Mucosa of rectum (tissue), 2 donors: ENCODE measurements around the gene MAP3K6.
"Not testable (repeated sequence)": the region's sequence is repeated elsewhere in the genome, so short reads cannot be mapped to it uniquely, and the experiment has no call there.

Source experiments
- H3K27ac ChIP-seq, 2 donors: one replicate each; pipeline ENCODE4 v1.7.0; 2013; ENCODE audit warnings: inconsistent platforms in 2 of 2, low read depth in 2 of 2, low read length in 2 of 2
- H3K27me3 ChIP-seq, 2 donors: one replicate each; pipeline ENCODE4 v1.7.0; 2013; ENCODE audit warnings: low read length in 2 of 2; ENCODE audit not compliant: control insufficient read depth in 2 of 2, insufficient read depth in 2 of 2
- H3K36me3 ChIP-seq, 2 donors: one replicate each; pipeline ENCODE4 v1.7.0; 2013; ENCODE audit warnings: low read length in 2 of 2; ENCODE audit not compliant: control insufficient read depth in 2 of 2, insufficient read depth in 2 of 2
- H3K4me1 ChIP-seq, 2 donors: one replicate each; pipeline ENCODE4 v1.7.0; 2013; ENCODE audit warnings: low read length in 2 of 2, mild to moderate bottlenecking in 1 of 2; ENCODE audit not compliant: control insufficient read depth in 2 of 2, insufficient read depth in 2 of 2
- H3K4me3 ChIP-seq, 2 donors: one replicate each; pipeline ENCODE4 v1.7.0; 2013; ENCODE audit warnings: low read length in 2 of 2
- H3K9ac ChIP-seq, 2 donors: one replicate each; pipeline ENCODE4 v1.7.0; 2013; ENCODE audit warnings: low read length in 2 of 2, low read depth in 1 of 2, mild to moderate bottlenecking in 1 of 2
- H3K9me3 ChIP-seq, 2 donors: one replicate each; pipeline ENCODE4 v1.7.0; 2013; ENCODE audit warnings: low read length in 2 of 2; ENCODE audit not compliant: control insufficient read depth in 2 of 2
- donor health status: healthy.
- donor health status: Normal muscosa, but diverticular disease.

Gene MAP3K6

DNA sequence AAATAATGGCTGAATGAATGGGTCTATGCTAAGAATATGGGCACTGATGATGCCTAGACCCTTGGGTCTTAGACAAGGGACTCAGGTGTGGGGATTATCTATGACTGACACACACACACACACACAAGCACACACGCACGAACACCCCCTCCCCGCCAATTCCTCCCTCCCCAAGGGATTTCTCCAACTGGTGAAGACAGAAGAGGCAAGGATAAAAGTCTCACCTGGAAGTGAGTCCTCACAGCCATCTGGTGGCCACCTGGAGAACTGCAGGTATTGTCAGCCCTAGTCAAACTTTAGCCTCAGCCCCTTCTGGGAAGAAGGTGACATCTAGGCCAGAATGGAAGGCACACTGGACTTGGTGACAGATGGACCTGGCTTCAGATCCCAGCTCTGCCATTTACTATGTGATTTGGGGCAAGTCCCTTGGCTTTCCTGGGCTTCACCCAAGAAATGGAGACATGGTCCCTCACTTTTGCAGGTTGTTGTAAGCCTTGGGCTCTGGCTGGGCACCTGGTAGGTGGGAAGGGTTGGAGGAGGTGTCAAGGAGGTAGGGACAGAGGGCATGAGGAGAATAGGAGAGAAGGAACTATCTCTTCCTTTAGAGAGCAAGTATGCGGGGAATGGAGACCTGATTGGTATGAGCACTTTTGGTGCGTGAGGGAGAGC, 21.7 kb upstream of the MAP3K6 start:
- H3K27ac ChIP-seq = no peak overlapping the region
- peaks cover 9 to 13% of the 10 kb centered on the region in 2 donors for H3K4me1 ChIP-seq
- H3K4me3 ChIP-seq = no peak overlapping the region
- H3K9me3 ChIP-seq = no peaks in the 10 kb centered on the region
- H3K36me3 ChIP-seq = no peaks in the 10 kb centered on the region
- H3K27me3 ChIP-seq = peaks cover 0 to 3% of the 10 kb centered on the region in 2 donors
- no peak overlapping the region for H3K9ac ChIP-seq

DNA sequence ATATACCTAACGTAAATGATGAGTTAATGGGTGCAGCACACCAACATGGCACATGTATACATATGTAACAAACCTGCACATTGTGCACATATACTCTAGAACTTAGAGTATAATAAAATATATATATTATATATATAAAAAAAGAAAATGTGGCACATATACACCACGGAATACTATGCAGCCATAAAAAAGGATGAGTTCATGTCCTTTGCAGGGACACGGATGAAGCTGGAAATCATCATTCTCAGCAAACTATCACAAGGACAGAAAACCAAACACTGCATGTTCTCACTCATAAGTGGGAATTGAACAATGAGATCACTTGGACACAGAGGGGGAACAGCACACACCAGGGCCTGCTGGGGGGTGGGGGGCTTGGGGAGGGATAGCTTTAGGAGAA, 18.0 kb upstream of the MAP3K6 start:
- H3K36me3 ChIP-seq, H3K9me3 ChIP-seq, H3K27me3 ChIP-seq, H3K4me3 ChIP-seq, H3K9ac ChIP-seq, H3K27ac ChIP-seq, H3K4me1 ChIP-seq: not testable (repeated sequence)

DNA sequence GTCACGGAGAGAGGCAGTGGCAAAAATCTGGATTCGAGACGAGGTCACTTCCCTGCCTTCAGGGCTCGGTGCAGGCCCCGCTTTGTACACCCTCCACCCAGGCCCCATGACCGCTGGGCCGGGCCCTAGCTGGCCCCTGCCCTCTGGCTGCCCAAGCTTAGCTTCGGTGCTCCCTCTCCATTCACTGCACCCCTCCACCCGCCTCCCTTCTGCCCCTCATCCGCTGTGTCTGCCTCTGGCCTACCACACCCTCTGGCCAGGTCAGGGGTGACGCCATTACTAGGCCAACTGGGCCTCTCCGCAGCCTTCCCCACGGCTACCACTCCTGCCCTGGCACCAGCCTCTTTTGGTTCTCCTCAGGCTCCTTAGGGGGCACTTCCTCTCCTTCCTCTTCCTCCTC, 16.9 kb upstream of the MAP3K6 start:
- Histone ChIP-seq H3K9me3 (no peaks in the 10 kb centered on the region), H3K27ac (no peak overlapping the region), H3K27me3 (no peaks in the 10 kb centered on the region), H3K36me3 (no peaks in the 10 kb centered on the region), H3K4me1 (peaks cover 3% of the 10 kb centered on the region in 2 donors), H3K4me3 (no peak overlapping the region), H3K9ac (no peak overlapping the region)

DNA sequence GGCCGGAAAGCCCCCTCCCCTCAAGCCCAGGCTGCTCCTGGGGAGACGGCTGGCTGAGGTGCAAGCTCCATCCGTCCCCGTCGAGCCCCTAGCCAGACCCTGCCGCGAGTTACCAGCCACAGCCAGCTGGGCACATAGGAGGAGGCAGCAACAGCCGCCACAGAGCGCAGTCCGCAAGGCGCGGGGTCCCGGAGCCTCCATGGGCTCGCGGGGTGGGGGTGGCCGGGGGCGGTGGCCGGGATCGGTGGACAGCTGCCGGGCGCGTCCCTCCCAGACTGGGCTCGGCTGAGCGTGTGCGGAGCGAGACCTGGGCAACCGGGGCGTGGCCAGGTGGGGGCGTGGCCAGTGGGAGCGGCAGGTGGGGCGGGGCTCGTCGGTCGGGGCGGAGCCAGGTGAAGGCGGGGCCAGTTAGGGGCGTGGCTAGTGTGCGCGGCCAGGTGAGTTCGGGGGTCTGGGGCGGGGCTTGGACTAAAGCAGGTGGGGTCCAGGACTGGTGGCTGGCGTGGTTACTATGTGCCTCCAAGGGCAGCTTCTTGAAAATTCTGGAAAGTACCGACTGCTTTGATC, 16.4 kb upstream of the MAP3K6 start, which contains the start of gene CD164L2:
Gene CD164L2, minus strand, starts transcription at position 295 of the 567 bp plus-strand sequence. Its CDS starts 94 bp downstream, at position 201.
- no peak within 1 kb of the TSS for H3K27ac ChIP-seq
- H3K4me1 ChIP-seq = peaks cover 3% of the 10 kb centered on the region in 2 donors
- H3K36me3 ChIP-seq = no peaks in the 10 kb centered on the region
- no peak within 1 kb of the TSS for H3K4me3 ChIP-seq
- H3K9me3 ChIP-seq = no peaks in the 10 kb centered on the region
- H3K27me3 ChIP-seq = no peaks in the 10 kb centered on the region
- H3K9ac ChIP-seq = no peak within 1 kb of the TSS

DNA sequence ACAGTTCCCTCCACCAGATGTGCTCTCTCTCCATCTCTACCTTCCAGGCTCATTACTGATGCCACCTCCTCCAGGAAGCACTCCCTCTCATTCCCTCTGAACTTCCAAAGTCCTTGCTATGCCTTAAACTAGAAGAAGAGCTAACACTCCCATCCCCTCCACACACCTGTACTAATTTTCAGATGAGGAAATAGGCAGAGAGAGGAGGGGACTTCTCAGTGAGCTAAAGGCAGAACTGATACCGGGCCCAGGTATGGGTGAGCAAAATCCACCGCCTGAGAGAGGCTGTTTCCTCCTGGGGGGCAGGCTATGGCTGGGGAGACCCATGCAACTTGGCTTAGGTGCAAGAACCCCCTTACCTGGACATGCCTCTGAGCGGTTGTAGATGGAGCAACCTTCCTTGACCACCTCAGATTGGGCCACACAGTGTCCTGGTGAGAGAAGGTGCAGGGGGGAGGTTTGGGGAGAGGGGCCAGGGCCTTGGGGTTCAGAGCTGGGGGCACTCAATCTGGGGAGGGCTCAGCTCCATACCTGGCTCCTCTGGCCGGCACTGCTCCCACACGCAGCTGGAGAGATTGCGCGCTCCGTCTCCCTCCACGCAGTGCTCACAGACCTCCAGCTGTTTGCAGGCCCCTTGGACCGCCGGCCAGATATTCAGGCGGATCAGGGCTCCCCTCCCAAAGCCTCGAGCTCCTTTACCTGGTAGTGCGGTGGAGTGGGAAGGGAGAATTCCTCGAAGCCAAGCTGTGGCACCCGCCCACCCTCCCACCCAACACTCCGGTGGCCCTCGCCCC, 15.4 kb upstream of the MAP3K6 start:
- Histone ChIP-seq H3K27ac (no peak overlapping the region), H3K36me3 (no peaks in the 10 kb centered on the region), H3K9ac (no peak overlapping the region), H3K4me3 (no peak overlapping the region), H3K4me1 (peaks cover 3% of the 10 kb centered on the region in 2 donors), H3K27me3 (no peaks in the 10 kb centered on the region), H3K9me3 (no peaks in the 10 kb centered on the region)

DNA sequence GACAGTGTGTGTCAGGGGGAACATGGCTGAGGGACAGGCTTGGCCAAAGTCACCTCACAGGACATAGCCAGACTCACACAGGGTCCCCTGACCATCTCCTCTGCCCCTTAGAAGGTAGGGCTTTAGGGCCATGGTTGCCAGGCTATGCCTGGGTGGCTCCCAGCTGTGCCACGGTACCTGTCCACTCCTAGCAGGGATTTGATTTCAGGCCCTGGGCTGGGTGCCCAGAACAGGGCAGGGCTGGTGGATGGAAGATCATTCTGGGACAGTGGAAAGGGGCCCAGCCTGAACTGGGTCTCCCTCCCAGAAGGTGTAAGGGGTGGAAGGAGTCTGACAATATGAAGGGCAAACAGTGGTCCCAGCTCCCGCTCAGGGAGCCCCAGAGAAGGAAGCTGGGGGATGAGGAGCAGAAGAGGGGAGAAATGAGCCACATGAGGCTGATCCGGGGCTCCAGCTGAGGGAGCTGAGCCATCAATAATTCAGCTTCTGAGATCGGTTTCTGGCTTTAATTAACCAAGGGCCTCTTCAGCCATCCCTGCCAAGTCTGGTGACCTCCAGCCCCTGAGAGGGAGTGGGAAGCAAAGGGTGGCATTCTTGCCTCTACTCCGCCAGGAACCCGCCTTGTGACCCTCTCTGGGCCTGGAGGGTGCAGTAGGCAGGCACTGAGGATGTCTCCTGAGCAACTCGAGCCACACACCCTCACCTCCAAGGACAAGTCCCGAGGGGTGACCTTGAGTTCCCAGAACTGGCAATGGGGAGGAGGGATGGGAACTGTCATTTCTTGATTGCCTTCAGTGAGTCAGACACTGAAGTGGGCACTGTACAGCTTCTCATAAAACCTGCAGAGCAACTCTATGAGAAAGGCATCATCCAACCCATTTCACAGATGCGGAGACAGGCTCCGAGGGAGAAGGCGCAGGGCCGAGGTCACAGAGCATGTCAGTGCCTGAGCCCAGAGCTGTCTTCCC, 14.3 kb upstream of the MAP3K6 start:
- Histone ChIP-seq H3K27ac (no peak overlapping the region), H3K27me3 (no peaks in the 10 kb centered on the region), H3K4me3 (no peak overlapping the region), H3K36me3 (no peaks in the 10 kb centered on the region), H3K4me1 (peaks cover 3% of the 10 kb centered on the region in 2 donors), H3K9me3 (no peaks in the 10 kb centered on the region), H3K9ac (no peak overlapping the region)

DNA sequence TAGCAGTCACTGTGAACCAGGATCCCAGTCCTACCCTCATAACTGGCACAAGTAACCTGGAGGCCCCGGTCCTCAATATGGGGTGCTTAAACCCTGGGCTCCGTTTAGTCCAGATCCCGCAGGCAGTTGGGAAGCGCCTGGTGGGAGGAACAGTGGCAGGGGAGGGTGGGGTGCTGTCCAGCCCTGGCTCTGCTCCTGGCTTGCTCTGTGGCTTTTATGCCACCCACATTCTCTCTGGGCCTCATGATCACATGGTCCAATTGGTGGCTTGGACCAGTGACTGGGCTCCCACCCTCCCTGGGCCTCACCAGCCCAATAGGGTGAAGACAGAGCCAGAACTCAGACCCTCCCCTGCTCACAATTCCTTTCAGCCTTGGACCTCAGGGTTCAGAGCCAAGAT, 13.5 kb upstream of the MAP3K6 start:
- peaks cover 3% of the 10 kb centered on the region in 2 donors for H3K4me1 ChIP-seq
- H3K27ac ChIP-seq = no peak overlapping the region
- no peak overlapping the region for H3K4me3 ChIP-seq
- H3K36me3 ChIP-seq = no peaks in the 10 kb centered on the region
- no peak overlapping the region for H3K9ac ChIP-seq
- H3K9me3 ChIP-seq = no peaks in the 10 kb centered on the region
- no peaks in the 10 kb centered on the region for H3K27me3 ChIP-seq

GRCh38 chr1:27379564-27380122, 12.9 kb upstream of the MAP3K6 start:
- no peak overlapping the region for H3K9ac ChIP-seq

GRCh38 chr1:27377760-27378495, 11.2 kb upstream of the MAP3K6 start:
- peaks cover 3% of the 10 kb centered on the region in 2 donors for H3K4me1 ChIP-seq
- H3K9ac ChIP-seq = no peak overlapping the region
- no peak overlapping the region for H3K4me3 ChIP-seq
- no peaks in the 10 kb centered on the region for H3K27me3 ChIP-seq
- no peaks in the 10 kb centered on the region for H3K36me3 ChIP-seq
- no peaks in the 10 kb centered on the region for H3K9me3 ChIP-seq
- H3K27ac ChIP-seq = no peak overlapping the region

More at GRCh38 chr1:27379564-27380122, 12.9 kb upstream of the MAP3K6 start:
- peaks cover 3% of the 10 kb centered on the region in 2 donors for H3K4me1 ChIP-seq
- H3K27ac ChIP-seq = no peak overlapping the region
- no peaks in the 10 kb centered on the region for H3K27me3 ChIP-seq
- no peaks in the 10 kb centered on the region for H3K36me3 ChIP-seq
- no peaks in the 10 kb centered on the region for H3K9me3 ChIP-seq
- no peak overlapping the region for H3K4me3 ChIP-seq
